ENCODE measurements around the gene HDAC4.

DNA sequence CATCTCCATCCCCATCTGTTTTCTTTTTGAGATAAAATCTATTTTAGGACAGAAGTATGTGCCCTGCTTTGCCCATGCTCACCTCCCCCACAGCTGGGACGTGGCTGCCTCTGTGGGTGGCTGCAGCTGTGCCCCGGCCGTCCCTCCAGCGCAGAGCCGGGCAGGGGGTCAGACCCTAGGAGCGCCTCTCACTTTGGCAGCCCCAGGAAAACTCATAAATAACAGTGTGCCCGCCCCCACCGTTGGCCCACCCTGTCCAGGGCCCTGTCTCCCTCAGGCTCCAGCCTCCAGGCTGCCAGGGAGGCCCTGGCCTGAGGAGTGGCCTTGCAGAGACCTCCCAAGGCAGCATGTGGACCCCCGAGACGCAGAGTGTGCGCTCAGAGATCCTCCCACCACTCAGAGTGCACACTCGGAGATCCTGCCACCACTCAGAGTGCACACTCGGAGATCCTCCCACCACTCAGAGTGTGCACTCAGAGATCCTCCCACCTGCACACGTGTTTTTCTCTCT, 374.8 kb downstream of the HDAC4 start:
- no peak for TF ChIP-seq POLR2A (IDR thresholded peaks at IDR 0.05)
- TF ChIP-seq, protein P1, sequence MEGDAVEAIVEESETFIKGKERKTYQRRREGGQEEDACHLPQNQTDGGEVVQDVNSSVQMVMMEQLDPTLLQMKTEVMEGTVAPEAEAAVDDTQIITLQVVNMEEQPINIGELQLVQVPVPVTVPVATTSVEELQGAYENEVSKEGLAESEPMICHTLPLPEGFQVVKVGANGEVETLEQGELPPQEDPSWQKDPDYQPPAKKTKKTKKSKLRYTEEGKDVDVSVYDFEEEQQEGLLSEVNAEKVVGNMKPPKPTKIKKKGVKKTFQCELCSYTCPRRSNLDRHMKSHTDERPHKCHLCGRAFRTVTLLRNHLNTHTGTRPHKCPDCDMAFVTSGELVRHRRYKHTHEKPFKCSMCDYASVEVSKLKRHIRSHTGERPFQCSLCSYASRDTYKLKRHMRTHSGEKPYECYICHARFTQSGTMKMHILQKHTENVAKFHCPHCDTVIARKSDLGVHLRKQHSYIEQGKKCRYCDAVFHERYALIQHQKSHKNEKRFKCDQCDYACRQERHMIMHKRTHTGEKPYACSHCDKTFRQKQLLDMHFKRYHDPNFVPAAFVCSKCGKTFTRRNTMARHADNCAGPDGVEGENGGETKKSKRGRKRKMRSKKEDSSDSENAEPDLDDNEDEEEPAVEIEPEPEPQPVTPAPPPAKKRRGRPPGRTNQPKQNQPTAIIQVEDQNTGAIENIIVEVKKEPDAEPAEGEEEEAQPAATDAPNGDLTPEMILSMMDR (IDR thresholded peaks at IDR 0.05), result no peak
